NCI-H2029 treated with DMSO at 0.1 percent for 48 hours (cell line): ENCODE results near the gene KDM3B.
A peak's percentile ranks its signal among the peaks of the same experiment; 100 is the strongest.
"Not testable (repeated sequence)": the region's sequence is repeated elsewhere in the genome, so short reads cannot be mapped to it uniquely, and the experiment has no call there.

ENCODE experiments used
- DNase-seq: peaks from one replicate; lab custom pipeline; 2025; lab: John Stamatoyannopoulos, UW

Gene KDM3B

GRCh38 chr5:138352071-138352721, at the start of gene KDM3B:
Gene KDM3B, plus strand, starts transcription at chr5:138352685. Its CDS starts 111 bp downstream, at chr5:138352796.
- peak; percentile 54 for DNase-seq

- no peak for DNase-seq
Measured at GRCh38 chr5:138303372-138303771, 49.1 kb upstream of the KDM3B start.

GRCh38 chr5:138305797-138306196, 46.7 kb upstream of the KDM3B start:
- peak; percentile 39 for DNase-seq

- DNase-seq, result no peak
Measured at GRCh38 chr5:138315751-138316278, 36.7 kb upstream of the KDM3B start.

GRCh38 chr5:138316355-138316754, 36.1 kb upstream of the KDM3B start:
- DNase-seq, result no peak

- not testable (repeated sequence) for DNase-seq
Measured at GRCh38 chr5:138318211-138318610, 34.3 kb upstream of the KDM3B start.

GRCh38 chr5:138330813-138331448, 21.6 kb upstream of the KDM3B start:
- no peak for DNase-seq

GRCh38 chr5:138331449-138332368, 20.8 kb upstream of the KDM3B start, which contains the start of gene CDC25C:
Gene CDC25C, minus strand, starts transcription at chr5:138331804. Its CDS starts 624 bp downstream, at chr5:138331180.
- peak; percentile 97 for DNase-seq

- no peak for DNase-seq
Measured at GRCh38 chr5:138334867-138335447, 17.5 kb upstream of the KDM3B start.

GRCh38 chr5:138336952-138337684, 15.4 kb upstream of the KDM3B start:
- DNase-seq, result peak; percentile 85

GRCh38 chr5:138337685-138338410, 14.6 kb upstream of the KDM3B start, which contains the start of gene FAM53C:
Gene FAM53C, plus strand, starts transcription at chr5:138338266. Its CDS starts 3,070 bp downstream, at chr5:138341336.
- peak; percentile 87 for DNase-seq

GRCh38 chr5:138338411-138339090, 13.9 kb upstream of the KDM3B start:
- no peak for DNase-seq

- no peak for DNase-seq
Measured at GRCh38 chr5:138339091-138339456, 13.4 kb upstream of the KDM3B start.

GRCh38 chr5:138339464-138339863, 13.0 kb upstream of the KDM3B start:
- no peak for DNase-seq

GRCh38 chr5:138340008-138340407, 12.5 kb upstream of the KDM3B start:
- no peak for DNase-seq

- no peak for DNase-seq
Measured at GRCh38 chr5:138344887-138345622, 7.4 kb upstream of the KDM3B start.

- no peak for DNase-seq
Measured at GRCh38 chr5:138346889-138347288, 5.6 kb upstream of the KDM3B start.

GRCh38 chr5:138349852-138350562, 2.5 kb upstream of the KDM3B start:
- DNase-seq, result no peak

- no peak for DNase-seq
Measured at GRCh38 chr5:138350563-138350890, 2.0 kb upstream of the KDM3B start.
